Activated CD4-positive, CD25-positive, alpha-beta regulatory T cell (primary cell): ENCODE results near the gene DPPA5.
"Not testable (repeated sequence)": the region's sequence is repeated elsewhere in the genome, so short reads cannot be mapped to it uniquely, and the experiment has no call there.

ENCODE experiments used
- DNase-seq, 4 experiments: peaks; one replicate each; lab custom pipeline; 2025; lab: John Stamatoyannopoulos, UW

DPPA5 gene

GRCh38 chr6:73353636-73354593 lies at the start of gene DPPA5:
Gene DPPA5, minus strand, starts transcription at chr6:73354276. Its CDS starts 51 bp downstream, at chr6:73354225.
- DNase-seq = no peak

- no peak for DNase-seq
Measured at GRCh38 chr6:73400656-73401055, 46.6 kb upstream of the DPPA5 start.

GRCh38 chr6:73395875-73396274 lies 41.8 kb upstream of the DPPA5 start:
- no peak for DNase-seq

- peak in 1 of 4 experiments; percentile 22 for DNase-seq
Measured at GRCh38 chr6:73394577-73395354, 40.7 kb upstream of the DPPA5 start, which contains the start of gene DDX43. Gene DDX43, plus strand, starts transcription at chr6:73394828. Its CDS starts 78 bp downstream, at chr6:73394906.

GRCh38 chr6:73393278-73393677 lies 39.2 kb upstream of the DPPA5 start:
- DNase-seq = no peak

GRCh38 chr6:73392188-73392587 lies 38.1 kb upstream of the DPPA5 start:
- not testable (repeated sequence) for DNase-seq

GRCh38 chr6:73391675-73392074 lies 37.6 kb upstream of the DPPA5 start:
- DNase-seq = no peak

- DNase-seq = no peak
Measured at GRCh38 chr6:73389854-73390253, 35.8 kb upstream of the DPPA5 start.

GRCh38 chr6:73388800-73389512 lies 34.9 kb upstream of the DPPA5 start:
- peak in 2 of 4 experiments; percentile 8 to 9 for DNase-seq

GRCh38 chr6:73388433-73388799 lies 34.3 kb upstream of the DPPA5 start:
- DNase-seq = no peak

- no peak for DNase-seq
Measured at GRCh38 chr6:73382462-73383113, 28.5 kb upstream of the DPPA5 start.

GRCh38 chr6:73381531-73381930 lies 27.5 kb upstream of the DPPA5 start:
- not testable (repeated sequence) for DNase-seq

- DNase-seq = no peak
Measured at GRCh38 chr6:73377225-73377624, 23.1 kb upstream of the DPPA5 start.

GRCh38 chr6:73375216-73375615 lies 21.1 kb upstream of the DPPA5 start:
- DNase-seq = no peak

- no peak for DNase-seq
Measured at GRCh38 chr6:73372516-73372915, 18.4 kb upstream of the DPPA5 start.

GRCh38 chr6:73371984-73372383 lies 17.9 kb upstream of the DPPA5 start:
- DNase-seq = no peak

GRCh38 chr6:73369563-73369962 lies 15.5 kb upstream of the DPPA5 start, which contains the start of gene OOEP:
Gene OOEP, minus strand, starts transcription at chr6:73369897. Its CDS starts 105 bp downstream, at chr6:73369792.
- no peak for DNase-seq

- no peak for DNase-seq
Measured at GRCh38 chr6:73369157-73369556, 15.1 kb upstream of the DPPA5 start.

- DNase-seq = no peak
Measured at GRCh38 chr6:73368675-73369074, 14.6 kb upstream of the DPPA5 start.

- no peak for DNase-seq
Measured at GRCh38 chr6:73367761-73368355, 13.8 kb upstream of the DPPA5 start.

GRCh38 chr6:73364549-73364948 lies 10.5 kb upstream of the DPPA5 start:
- DNase-seq = no peak
